ENCODE measurements around the gene TNFRSF14. TPM values are rescaled to one million over a fixed set of nuclear protein-coding genes. Genes with fewer than 3 reads are reported as not detected.
A peak's percentile ranks its signal among the peaks of the same experiment; 100 is the strongest.

The TNFRSF14 gene
- total RNA-seq, 1 experiment from 2014 or later: 303 TPM

- in situ Hi-C loops (cut with HindIII; ENCODE audit: low pct_unique_long_range_greater_than_20kb, low sequenced_read_pairs): no loop called here
- no peak for DNase-seq (ENCODE audit: low read depth, low spot score)
Measured at GRCh38 chr1:2533365-2533764, 22.8 kb upstream of the TNFRSF14 start.

GRCh38 chr1:2534315-2534686 is 21.9 kb upstream of the TNFRSF14 start:
- in situ Hi-C loops (cut with HindIII; ENCODE audit: low pct_unique_long_range_greater_than_20kb, low sequenced_read_pairs): no loop called here
- DNase-seq (ENCODE audit: low read depth, low spot score): no peak

GRCh38 chr1:2534687-2535441 is 21.3 kb upstream of the TNFRSF14 start:
- in situ Hi-C loops (cut with HindIII; ENCODE audit: low pct_unique_long_range_greater_than_20kb, low sequenced_read_pairs): no loop called here
- no peak for DNase-seq (ENCODE audit: low read depth, low spot score)

- in situ Hi-C loops (cut with HindIII; ENCODE audit: low pct_unique_long_range_greater_than_20kb, low sequenced_read_pairs): no loop called here
Measured at GRCh38 chr1:2535455-2535854, 20.7 kb upstream of the TNFRSF14 start.

GRCh38 chr1:2535981-2536380 is 20.2 kb upstream of the TNFRSF14 start:
- in situ Hi-C loops (cut with HindIII; ENCODE audit: low pct_unique_long_range_greater_than_20kb, low sequenced_read_pairs): no loop called here

More at GRCh38 chr1:2535455-2535854, 20.7 kb upstream of the TNFRSF14 start:
- no peak for DNase-seq (ENCODE audit: low read depth, low spot score)

GRCh38 chr1:2537784-2538115 is 18.4 kb upstream of the TNFRSF14 start:
- in situ Hi-C loops (cut with HindIII; ENCODE audit: low pct_unique_long_range_greater_than_20kb, low sequenced_read_pairs): no loop called here
- no peak for DNase-seq (ENCODE audit: low read depth, low spot score)

More at GRCh38 chr1:2535981-2536380, 20.2 kb upstream of the TNFRSF14 start:
- DNase-seq (ENCODE audit: low read depth, low spot score): no peak

GRCh38 chr1:2538376-2538775 is 17.8 kb upstream of the TNFRSF14 start:
- DNase-seq (ENCODE audit: low read depth, low spot score): no peak
- in situ Hi-C loops (cut with HindIII; ENCODE audit: low pct_unique_long_range_greater_than_20kb, low sequenced_read_pairs): no loop called here

- no peak for DNase-seq (ENCODE audit: low read depth, low spot score)
- in situ Hi-C loops (cut with HindIII; ENCODE audit: low pct_unique_long_range_greater_than_20kb, low sequenced_read_pairs): no loop called here
Measured at GRCh38 chr1:2538872-2539271, 17.3 kb upstream of the TNFRSF14 start.

- no peak for DNase-seq (ENCODE audit: low read depth, low spot score)
- in situ Hi-C loops (cut with HindIII; ENCODE audit: low pct_unique_long_range_greater_than_20kb, low sequenced_read_pairs): no loop called here
Measured at GRCh38 chr1:2539312-2539907, 16.8 kb upstream of the TNFRSF14 start.

GRCh38 chr1:2540816-2541492 is 15.2 kb upstream of the TNFRSF14 start:
- in situ Hi-C loops (cut with HindIII; ENCODE audit: low pct_unique_long_range_greater_than_20kb, low sequenced_read_pairs): no loop called here

GRCh38 chr1:2541619-2542245 is 14.4 kb upstream of the TNFRSF14 start:
- DNase-seq (ENCODE audit: low read depth, low spot score): no peak
- in situ Hi-C loops (cut with HindIII; ENCODE audit: low pct_unique_long_range_greater_than_20kb, low sequenced_read_pairs): no loop called here

More at GRCh38 chr1:2540816-2541492, 15.2 kb upstream of the TNFRSF14 start:
- no peak for DNase-seq (ENCODE audit: low read depth, low spot score)

- no peak for DNase-seq (ENCODE audit: low read depth, low spot score)
- in situ Hi-C loops (cut with HindIII; ENCODE audit: low pct_unique_long_range_greater_than_20kb, low sequenced_read_pairs): no loop called here
Measured at GRCh38 chr1:2542246-2542915, 13.8 kb upstream of the TNFRSF14 start.

GRCh38 chr1:2543543-2544092 is 12.6 kb upstream of the TNFRSF14 start:
- in situ Hi-C loops (cut with HindIII; ENCODE audit: low pct_unique_long_range_greater_than_20kb, low sequenced_read_pairs): no loop called here
- no peak for DNase-seq (ENCODE audit: low read depth, low spot score)

- DNase-seq (ENCODE audit: low read depth, low spot score): no peak
- in situ Hi-C loops (cut with HindIII; ENCODE audit: low pct_unique_long_range_greater_than_20kb, low sequenced_read_pairs): no loop called here
Measured at GRCh38 chr1:2544093-2544874, 11.9 kb upstream of the TNFRSF14 start.

- no peak for DNase-seq (ENCODE audit: low read depth, low spot score)
- in situ Hi-C loops (cut with HindIII; ENCODE audit: low pct_unique_long_range_greater_than_20kb, low sequenced_read_pairs): no loop called here
Measured at GRCh38 chr1:2544875-2545640, 11.1 kb upstream of the TNFRSF14 start.

- in situ Hi-C loops (cut with HindIII; ENCODE audit: low pct_unique_long_range_greater_than_20kb, low sequenced_read_pairs): no loop called here
Measured at GRCh38 chr1:2545754-2546514, 10.2 kb upstream of the TNFRSF14 start.

More at GRCh38 chr1:2545754-2546514, 10.2 kb upstream of the TNFRSF14 start:
- peak; percentile 90 for DNase-seq (ENCODE audit: low read depth, low spot score)
